Loucy (cell line): ENCODE results near the gene RERE.

Experiments used
- EZH2phosphoT487 ChIP-seq: fragments of 200-600 bp; IDR thresholded peaks from 2 replicates; pipeline ENCODE4 v1.6.1; 2018; ENCODE audit warnings: antibody characterized with exemption, mild to moderate bottlenecking, moderate library complexity, borderline replicate concordance
- TF ChIP-seq, protein P1 (sequence below): fragments of 200-600 bp; sonication (generic); conservative IDR thresholded peaks from 2 replicates; pipeline ENCODE4 v1.5.1; 2014; ENCODE audit warnings: mild to moderate bottlenecking, antibody characterized with exemption, low read length

DNA sequence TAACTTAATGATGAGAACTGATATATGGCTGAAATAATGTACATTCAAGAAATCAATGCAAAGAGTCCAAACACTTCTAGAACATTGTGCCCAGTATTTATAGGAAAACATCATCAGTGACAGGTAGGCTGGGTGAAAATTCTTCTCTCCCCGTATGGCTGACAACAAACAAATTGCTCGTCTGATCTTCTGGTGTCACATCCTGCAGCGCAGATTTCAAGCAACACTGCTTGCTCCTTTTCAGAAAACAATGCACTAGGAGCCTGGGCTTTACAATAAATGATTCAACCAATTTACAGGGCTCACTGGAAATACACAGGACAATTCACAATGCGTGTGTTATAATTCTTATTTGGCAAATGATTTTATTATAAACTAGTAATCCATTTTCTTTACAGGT, 185.3 kb downstream of the RERE start:
- TF ChIP-seq, protein P1, sequence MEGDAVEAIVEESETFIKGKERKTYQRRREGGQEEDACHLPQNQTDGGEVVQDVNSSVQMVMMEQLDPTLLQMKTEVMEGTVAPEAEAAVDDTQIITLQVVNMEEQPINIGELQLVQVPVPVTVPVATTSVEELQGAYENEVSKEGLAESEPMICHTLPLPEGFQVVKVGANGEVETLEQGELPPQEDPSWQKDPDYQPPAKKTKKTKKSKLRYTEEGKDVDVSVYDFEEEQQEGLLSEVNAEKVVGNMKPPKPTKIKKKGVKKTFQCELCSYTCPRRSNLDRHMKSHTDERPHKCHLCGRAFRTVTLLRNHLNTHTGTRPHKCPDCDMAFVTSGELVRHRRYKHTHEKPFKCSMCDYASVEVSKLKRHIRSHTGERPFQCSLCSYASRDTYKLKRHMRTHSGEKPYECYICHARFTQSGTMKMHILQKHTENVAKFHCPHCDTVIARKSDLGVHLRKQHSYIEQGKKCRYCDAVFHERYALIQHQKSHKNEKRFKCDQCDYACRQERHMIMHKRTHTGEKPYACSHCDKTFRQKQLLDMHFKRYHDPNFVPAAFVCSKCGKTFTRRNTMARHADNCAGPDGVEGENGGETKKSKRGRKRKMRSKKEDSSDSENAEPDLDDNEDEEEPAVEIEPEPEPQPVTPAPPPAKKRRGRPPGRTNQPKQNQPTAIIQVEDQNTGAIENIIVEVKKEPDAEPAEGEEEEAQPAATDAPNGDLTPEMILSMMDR: no peak
- TF ChIP-seq EZH2phosphoT487: no peak
